ENCODE measurements around the gene S100A6.
"Not testable (repeated sequence)": the region's sequence is repeated elsewhere in the genome, so short reads cannot be mapped to it uniquely, and the experiment has no call there.

S100A6 gene

GRCh38 chr1:153527023-153527682 lies 8.6 kb downstream of the S100A6 start:
- in situ Hi-C loops (cut with HindIII; ENCODE audit: low pct_ligation_motif_present, low sequenced_read_pairs): no loop called here
- Histone ChIP-seq H3K27ac (no peak overlapping the region), H3K4me3 (ENCODE audit: low read depth, low read length) (no peak overlapping the region), H3K36me3 (replicated peaks) (no peaks in the 10 kb centered on the region), H3K27me3 (replicated peaks) (no peaks in the 10 kb centered on the region)
- DNase-seq: no peak
- no peak for TF ChIP-seq CTCF (IDR thresholded peaks at IDR 0.05; ENCODE audit: low read depth, low read length, missing control alignments)

GRCh38 chr1:153526132-153526543 lies 9.7 kb downstream of the S100A6 start:
- Histone ChIP-seq H3K27me3 (replicated peaks) (no peaks in the 10 kb centered on the region), H3K27ac (no peak overlapping the region), H3K4me3 (ENCODE audit: low read depth, low read length) (no peak overlapping the region), H3K36me3 (replicated peaks) (no peaks in the 10 kb centered on the region)
- DNase-seq: no peak
- in situ Hi-C loops (cut with HindIII; ENCODE audit: low pct_ligation_motif_present, low sequenced_read_pairs): no loop called here
- TF ChIP-seq CTCF (IDR thresholded peaks at IDR 0.05; ENCODE audit: low read depth, low read length, missing control alignments): no peak

- H3K27me3 ChIP-seq (replicated peaks): no peaks in the 10 kb centered on the region
- in situ Hi-C loops (cut with HindIII; ENCODE audit: low pct_ligation_motif_present, low sequenced_read_pairs): no loop called here
- H3K36me3 ChIP-seq (replicated peaks): no peaks in the 10 kb centered on the region
- TF ChIP-seq CTCF (IDR thresholded peaks at IDR 0.05; ENCODE audit: low read depth, low read length, missing control alignments): no peak
- no peak overlapping the region for H3K27ac ChIP-seq
- DNase-seq: no peak
- H3K4me3 ChIP-seq (ENCODE audit: low read depth, low read length): no peak overlapping the region
Observed at GRCh38 chr1:153525088-153525728, 10.6 kb downstream of the S100A6 start.

GRCh38 chr1:153522353-153523048 lies 13.3 kb downstream of the S100A6 start:
- H3K27me3 ChIP-seq (replicated peaks); H3K4me3 ChIP-seq (ENCODE audit: low read depth, low read length); in situ Hi-C loops (cut with HindIII; ENCODE audit: low pct_ligation_motif_present, low sequenced_read_pairs); H3K36me3 ChIP-seq (replicated peaks); DNase-seq; H3K27ac ChIP-seq: not testable (repeated sequence)

GRCh38 chr1:153521808-153522207 lies 14.0 kb downstream of the S100A6 start:
- H3K27me3 ChIP-seq (replicated peaks); H3K4me3 ChIP-seq (ENCODE audit: low read depth, low read length); in situ Hi-C loops (cut with HindIII; ENCODE audit: low pct_ligation_motif_present, low sequenced_read_pairs); H3K27ac ChIP-seq; DNase-seq; H3K36me3 ChIP-seq (replicated peaks): not testable (repeated sequence)

- in situ Hi-C loops (cut with HindIII; ENCODE audit: low pct_ligation_motif_present, low sequenced_read_pairs): no loop called here
- no peak overlapping the region for H3K27ac ChIP-seq
- no peaks in the 10 kb centered on the region for H3K36me3 ChIP-seq (replicated peaks)
- DNase-seq: no peak
- H3K27me3 ChIP-seq (replicated peaks): no peaks in the 10 kb centered on the region
- no peak for TF ChIP-seq CTCF (IDR thresholded peaks at IDR 0.05; ENCODE audit: low read depth, low read length, missing control alignments)
- no peak overlapping the region for H3K4me3 ChIP-seq (ENCODE audit: low read depth, low read length)
Observed at GRCh38 chr1:153520818-153521476, 14.8 kb downstream of the S100A6 start.

GRCh38 chr1:153520137-153520691 lies 15.6 kb downstream of the S100A6 start:
- DNase-seq; in situ Hi-C loops (cut with HindIII; ENCODE audit: low pct_ligation_motif_present, low sequenced_read_pairs); H3K36me3 ChIP-seq (replicated peaks); H3K27me3 ChIP-seq (replicated peaks); H3K27ac ChIP-seq; H3K4me3 ChIP-seq (ENCODE audit: low read depth, low read length): not testable (repeated sequence)

Data from brain microvascular endothelial cell (primary cell).